Stimulated activated CD8-positive, alpha-beta memory T cell treated with anti-CD3 and anti-CD28 coated beads, Interleukin-4, amount 100 ng/mL, for 24 hours (primary cell): Measurements from ENCODE around the gene PARVB.
"Not testable (repeated sequence)": the region's sequence is repeated elsewhere in the genome, so short reads cannot be mapped to it uniquely, and the experiment has no call there.

Experiments used
- DNase-seq: peaks from one replicate; pipeline ENCODE4 v3.0.0-alpha.2; 2020; ENCODE audit warnings: low read depth

PARVB gene

GRCh38 chr22:44110656-44111055 lies 86.6 kb downstream of the PARVB start:
- DNase-seq: not testable (repeated sequence)

GRCh38 chr22:44111562-44112155 lies 87.6 kb downstream of the PARVB start:
- DNase-seq: no peak

DNA sequence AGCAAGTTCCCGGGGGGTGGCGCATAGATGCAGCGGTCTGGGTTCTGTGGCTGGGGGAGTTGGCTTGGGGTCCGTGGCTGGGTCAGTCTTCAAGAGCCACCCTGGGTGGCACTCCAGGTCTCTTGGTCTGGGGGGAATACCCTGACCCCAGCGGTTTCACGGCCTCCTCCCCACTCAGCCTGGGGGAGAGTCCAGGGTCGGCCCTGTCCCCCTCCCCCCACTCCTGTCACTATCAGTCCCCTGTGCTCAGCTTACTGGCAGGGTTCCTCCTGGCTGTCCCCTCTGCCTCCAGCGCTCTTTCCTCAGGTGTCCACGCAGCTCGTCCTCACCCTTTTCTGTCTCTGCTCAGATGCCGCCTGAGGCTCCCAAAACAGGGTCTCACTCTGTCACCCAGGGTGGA lies 88.1 kb downstream of the PARVB start:
- DNase-seq: no peak

GRCh38 chr22:44116331-44116730 lies 92.2 kb downstream of the PARVB start:
- no peak for DNase-seq

- no peak for DNase-seq
These were observed 92.9 kb downstream of the PARVB start for GRCh38 chr22:44116755-44117684.

DNA sequence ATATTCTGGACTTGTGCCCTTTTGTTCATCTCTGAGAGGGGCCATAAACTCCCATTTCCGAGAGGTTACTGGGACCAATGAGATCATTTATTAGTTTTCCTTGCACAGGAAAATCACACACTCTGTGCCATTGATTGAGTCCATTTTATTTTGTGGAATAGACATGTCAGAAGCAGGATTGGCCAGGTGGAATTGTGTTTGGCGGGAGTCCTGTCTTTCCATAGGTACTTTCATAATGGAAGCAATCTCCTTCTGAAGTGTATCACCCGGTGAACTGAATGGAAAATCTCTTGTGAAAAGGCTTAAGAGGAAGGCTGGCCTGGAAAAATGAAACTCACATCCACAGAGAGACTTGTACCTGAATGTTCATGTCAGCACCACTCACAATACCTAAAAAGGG lies 93.6 kb downstream of the PARVB start:
- no peak for DNase-seq

DNA sequence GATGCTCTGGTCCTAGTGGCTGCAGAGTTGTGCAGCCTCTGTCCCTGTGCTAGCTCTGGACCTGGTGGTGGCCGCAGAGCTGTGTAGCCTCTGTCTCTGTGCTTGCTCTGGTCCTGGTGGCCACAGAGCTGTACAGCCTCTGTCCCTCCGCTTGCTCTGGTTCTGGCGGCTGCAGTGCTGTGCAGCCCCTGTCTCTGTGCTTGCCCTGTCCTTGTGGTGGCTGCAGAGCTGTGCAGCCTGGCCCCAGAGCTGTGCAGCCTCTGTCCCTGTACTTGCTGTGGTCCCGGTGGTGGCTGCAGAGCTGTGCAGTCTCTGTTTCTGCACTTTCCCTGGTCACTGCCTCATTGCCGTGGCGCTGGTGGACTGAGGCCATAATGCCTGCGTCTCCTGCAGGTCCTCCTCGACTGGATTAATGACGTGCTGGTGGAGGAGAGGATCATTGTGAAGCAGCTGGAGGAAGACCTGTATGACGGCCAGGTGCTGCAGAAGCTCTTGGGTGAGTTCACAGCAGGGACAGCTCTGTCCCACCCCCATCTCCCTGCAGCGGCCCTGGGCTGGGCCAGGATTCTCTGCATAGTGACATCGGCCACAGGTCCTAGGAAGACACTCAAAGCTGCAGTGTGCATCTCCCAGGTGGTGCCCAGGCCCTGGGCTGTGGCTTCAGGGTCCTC lies 94.7 kb downstream of the PARVB start:
- no peak for DNase-seq

- DNase-seq: no peak
These were observed 95.7 kb downstream of the PARVB start for GRCh38 chr22:44119669-44120313.

DNA sequence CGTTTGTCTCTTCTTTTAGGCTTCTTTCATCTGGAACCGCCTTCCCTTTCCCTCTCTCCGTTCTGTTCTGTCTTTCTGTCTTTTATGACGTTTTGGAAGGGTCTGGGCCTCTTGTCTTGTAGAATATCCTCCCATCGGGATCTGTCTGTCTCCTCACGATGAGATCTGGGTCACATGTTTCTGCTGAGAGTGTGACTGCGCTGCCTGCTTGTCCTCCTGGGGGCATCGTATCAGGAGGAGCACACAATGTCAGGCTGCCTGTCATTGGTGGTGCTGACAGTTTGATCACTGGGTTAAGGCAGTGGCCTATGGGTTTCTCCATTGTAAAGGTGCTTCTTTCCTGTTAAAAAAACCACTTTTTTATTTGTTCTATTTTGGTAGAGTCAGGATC lies 96.2 kb downstream of the PARVB start:
- no peak for DNase-seq

GRCh38 chr22:44125421-44125820 lies 101.3 kb downstream of the PARVB start:
- DNase-seq: no peak

- DNase-seq: no peak
These were observed 102.7 kb downstream of the PARVB start for GRCh38 chr22:44126807-44127206.

DNA sequence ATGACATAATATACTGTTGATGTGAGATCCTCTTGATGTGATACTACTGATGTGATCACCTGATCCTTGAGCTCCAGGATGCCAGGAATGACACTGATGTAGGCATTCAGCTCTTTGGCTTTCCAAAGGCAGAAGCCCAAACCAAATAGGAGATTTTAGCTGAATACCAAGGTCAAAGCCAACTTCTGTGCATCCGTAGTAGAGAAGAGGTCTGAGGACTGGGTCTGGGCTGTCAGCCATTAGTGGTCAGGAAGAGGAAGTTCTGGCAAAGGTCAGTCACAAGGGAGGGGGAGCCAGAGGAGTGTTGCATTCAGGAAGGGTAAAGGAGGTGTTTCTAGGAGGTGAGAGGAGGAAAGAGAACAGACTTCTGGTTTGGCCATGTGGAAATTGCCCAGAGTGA lies 103.3 kb downstream of the PARVB start:
- no peak for DNase-seq

DNA sequence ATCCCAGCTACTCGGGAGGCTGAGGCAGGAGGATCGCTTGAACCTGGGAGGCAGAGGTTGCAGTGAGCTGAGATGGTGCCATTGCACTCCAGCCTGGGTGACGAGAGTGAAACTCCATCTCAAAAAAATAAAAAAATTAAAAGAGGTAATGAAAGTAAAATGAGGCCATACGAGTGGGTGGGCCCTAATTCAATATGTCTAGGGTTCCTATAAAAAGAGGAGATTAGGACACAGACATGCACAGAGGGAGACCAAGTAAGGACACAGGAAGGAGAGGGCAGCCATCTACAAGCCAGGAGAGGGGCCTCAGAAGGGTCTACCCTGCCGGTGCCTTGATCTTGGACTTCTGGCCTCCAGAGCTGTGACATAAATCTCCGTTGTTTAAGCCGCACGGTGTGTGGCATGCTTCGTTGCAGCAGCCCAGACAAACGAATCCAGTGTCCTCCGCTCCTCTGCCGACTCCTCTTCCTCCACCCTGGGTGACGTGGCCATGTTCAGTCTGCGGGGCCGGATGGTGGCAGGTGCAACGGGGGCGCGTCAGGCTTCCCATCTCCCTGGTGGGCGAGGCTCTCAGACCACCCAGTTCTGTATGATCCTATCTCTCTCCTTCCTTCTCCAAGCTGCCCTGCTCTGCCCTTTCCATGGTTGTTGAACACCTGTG lies 105.0 kb downstream of the PARVB start:
- no peak for DNase-seq

DNA sequence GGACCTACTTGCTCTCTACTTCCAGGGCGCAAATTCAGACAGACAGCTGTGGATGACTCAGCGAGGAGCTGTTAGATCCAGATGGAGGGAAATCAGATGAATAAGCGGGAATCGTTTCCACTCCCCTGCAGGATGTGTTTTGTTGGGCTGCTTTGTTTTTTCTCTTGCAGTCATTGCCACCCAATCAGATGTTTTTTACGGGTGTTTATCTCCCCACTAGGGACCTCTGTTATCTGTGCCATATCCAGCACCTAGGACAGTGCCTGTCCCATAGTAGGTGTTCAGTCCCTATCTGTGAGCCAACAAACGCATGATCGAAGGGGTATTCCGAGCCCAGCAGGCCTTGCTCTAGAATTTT lies 105.5 kb downstream of the PARVB start:
- no peak for DNase-seq

DNA sequence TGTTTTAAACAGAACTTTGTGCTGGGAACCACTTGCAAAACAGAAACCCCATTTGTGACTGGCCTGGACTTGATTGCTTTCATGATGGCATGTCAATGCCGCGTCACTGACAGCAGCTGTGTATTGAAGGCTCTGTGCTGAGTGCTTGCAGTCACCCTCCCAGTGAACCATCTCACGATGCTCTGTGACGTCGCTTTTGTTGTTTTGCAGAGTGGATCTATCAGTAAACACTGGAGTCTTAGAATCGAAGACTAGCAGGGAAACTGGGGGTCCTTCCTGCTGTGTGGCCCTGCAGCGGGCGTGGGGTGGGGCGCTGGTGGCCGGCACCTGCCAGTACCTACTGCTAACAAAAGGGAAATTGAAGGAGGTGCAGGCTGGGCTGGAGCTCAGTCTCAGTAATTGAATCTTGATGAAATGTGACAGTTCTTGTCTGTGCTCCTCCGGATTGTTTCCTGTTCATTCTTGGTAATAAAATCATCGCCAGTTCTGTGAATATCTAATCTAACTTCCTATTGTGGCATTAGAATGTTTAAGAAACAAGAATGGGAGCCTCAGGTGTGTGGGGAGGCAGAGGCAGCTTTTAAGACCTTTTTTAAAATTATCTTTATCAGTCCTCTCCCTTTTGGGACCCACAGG lies 106.1 kb downstream of the PARVB start:
- DNase-seq: no peak

- no peak for DNase-seq
These were observed 107.3 kb downstream of the PARVB start for GRCh38 chr22:44131412-44131811.

DNA sequence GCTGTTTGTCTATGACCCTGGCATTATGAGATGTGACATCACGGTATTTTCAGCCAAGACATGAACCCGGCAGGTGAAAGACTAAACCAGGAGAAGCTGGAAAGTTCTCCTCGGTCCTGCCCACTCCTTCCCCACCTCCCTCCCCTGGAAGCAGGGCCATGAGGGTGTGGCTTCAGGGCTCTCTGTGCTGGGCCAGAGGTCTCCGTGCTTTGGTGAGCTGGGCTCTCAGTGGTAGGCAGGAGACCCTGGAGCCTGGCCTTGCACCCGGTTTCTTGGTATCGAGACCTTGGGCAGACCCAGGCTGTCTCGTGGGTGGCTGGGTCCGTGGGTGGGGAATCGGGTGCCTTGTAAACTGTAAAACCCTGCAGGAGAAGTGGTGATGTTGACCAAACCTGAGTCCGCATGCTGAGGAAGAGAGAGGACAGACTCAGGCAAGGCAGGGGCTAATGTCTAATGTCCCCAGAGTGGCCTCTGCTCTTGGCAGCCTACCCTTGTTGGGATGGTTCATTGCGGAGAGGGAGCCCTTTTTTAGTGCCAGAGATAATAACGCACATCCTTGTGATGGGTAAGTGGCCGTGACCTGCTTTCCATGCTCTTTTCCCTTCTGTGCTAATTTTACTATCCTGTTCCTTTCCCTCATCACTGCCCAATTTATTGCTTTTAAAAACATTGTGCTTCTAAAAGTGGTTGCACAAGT lies 108.0 kb downstream of the PARVB start:
- no peak for DNase-seq

GRCh38 chr22:44132724-44133123 lies 108.6 kb downstream of the PARVB start:
- no peak for DNase-seq

- DNase-seq: no peak
These were observed 109.1 kb downstream of the PARVB start for GRCh38 chr22:44133161-44133560.

- no peak for DNase-seq
These were observed 109.9 kb downstream of the PARVB start for GRCh38 chr22:44133901-44134571.
